ENCODE results near the gene SUGCT.

SUGCT gene

GRCh38 chr7:40881405-40881926, 746.7 kb downstream of the SUGCT start:
- no peaks in the 10 kb centered on the region for H3K4me1 ChIP-seq (ENCODE audit: control insufficient read depth, insufficient read depth, low read length, poor library complexity, severe bottlenecking)
- no peak overlapping the region for H3K27ac ChIP-seq (ENCODE audit: low read depth, low read length, severe bottlenecking)
- H3K4me3 ChIP-seq (ENCODE audit: extremely low read depth, insufficient read depth, low read length, poor library complexity, severe bottlenecking) = no peak overlapping the region
- no peaks in the 10 kb centered on the region for H3K36me3 ChIP-seq (ENCODE audit: control insufficient read depth, insufficient read depth, low read length)
- no peaks in the 10 kb centered on the region for H3K9me3 ChIP-seq (ENCODE audit: control insufficient read depth, low read length)
- 92 to 100% methylated on average over 2 of the region's 2 CpGs for WGBS, 2 experiments (ENCODE audit: insufficient coverage in 2 of 2)

- Histone ChIP-seq H3K4me1 (ENCODE audit: control insufficient read depth, insufficient read depth, low read length, poor library complexity, severe bottlenecking) (no peaks in the 10 kb centered on the region), H3K9me3 (ENCODE audit: control insufficient read depth, low read length) (no peaks in the 10 kb centered on the region), H3K27ac (ENCODE audit: low read depth, low read length, severe bottlenecking) (no peak overlapping the region), H3K4me3 (ENCODE audit: extremely low read depth, insufficient read depth, low read length, poor library complexity, severe bottlenecking) (no peak overlapping the region), H3K36me3 (ENCODE audit: control insufficient read depth, insufficient read depth, low read length) (no peaks in the 10 kb centered on the region)
These were observed 747.4 kb downstream of the SUGCT start for GRCh38 chr7:40882071-40882658.

DNA sequence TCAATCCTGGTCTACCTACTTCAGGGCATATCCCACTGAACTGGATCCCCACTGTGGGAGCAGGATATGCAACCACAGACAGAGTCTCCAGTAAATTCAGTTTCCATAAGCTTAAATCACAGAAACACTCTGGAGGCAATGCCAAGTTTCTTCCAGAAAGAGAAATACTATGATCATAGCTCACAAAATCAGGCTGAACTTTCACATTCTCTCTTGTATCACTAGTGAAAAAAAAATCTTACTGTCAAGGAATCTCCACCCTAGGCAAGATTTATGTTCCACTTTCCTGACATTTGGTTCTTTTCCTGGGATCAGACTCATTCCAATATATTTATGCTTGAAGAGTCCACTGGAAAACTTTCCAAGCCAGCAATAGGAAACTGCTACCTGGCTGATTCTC, 749.0 kb downstream of the SUGCT start:
- Histone ChIP-seq H3K9me3 (ENCODE audit: control insufficient read depth, low read length) (no peaks in the 10 kb centered on the region), H3K4me3 (ENCODE audit: extremely low read depth, insufficient read depth, low read length, poor library complexity, severe bottlenecking) (no peak overlapping the region), H3K27ac (ENCODE audit: low read depth, low read length, severe bottlenecking) (no peak overlapping the region), H3K4me1 (ENCODE audit: control insufficient read depth, insufficient read depth, low read length, poor library complexity, severe bottlenecking) (no peaks in the 10 kb centered on the region), H3K36me3 (ENCODE audit: control insufficient read depth, insufficient read depth, low read length) (no peaks in the 10 kb centered on the region)

DNA sequence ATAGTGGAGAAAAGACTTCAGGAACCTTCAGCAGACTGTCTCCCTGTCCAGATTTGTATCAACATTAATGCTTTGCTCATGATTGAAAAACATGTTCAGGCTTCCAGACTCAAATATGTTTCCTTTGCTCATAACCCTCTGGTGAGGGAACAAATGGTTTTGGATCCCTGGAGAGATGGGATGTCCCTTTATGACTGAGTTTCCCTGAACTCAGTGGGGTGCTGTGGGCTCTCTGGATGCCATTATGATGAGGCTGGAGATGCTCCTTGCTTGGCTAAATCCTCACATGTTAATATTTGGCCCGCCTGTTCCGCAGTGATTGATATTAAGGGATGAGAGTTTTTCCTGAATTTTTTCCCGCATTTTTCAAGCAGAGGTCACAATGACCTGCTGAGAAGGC, 749.4 kb downstream of the SUGCT start:
- Histone ChIP-seq H3K4me1 (ENCODE audit: control insufficient read depth, insufficient read depth, low read length, poor library complexity, severe bottlenecking) (no peaks in the 10 kb centered on the region), H3K36me3 (ENCODE audit: control insufficient read depth, insufficient read depth, low read length) (no peaks in the 10 kb centered on the region), H3K4me3 (ENCODE audit: extremely low read depth, insufficient read depth, low read length, poor library complexity, severe bottlenecking) (no peak overlapping the region), H3K27ac (ENCODE audit: low read depth, low read length, severe bottlenecking) (no peak overlapping the region), H3K9me3 (ENCODE audit: control insufficient read depth, low read length) (no peaks in the 10 kb centered on the region)
- 69 to 100% methylated on average over 1 to 3 of the region's 3 CpGs for WGBS, 2 experiments (ENCODE audit: insufficient coverage in 2 of 2)

DNA sequence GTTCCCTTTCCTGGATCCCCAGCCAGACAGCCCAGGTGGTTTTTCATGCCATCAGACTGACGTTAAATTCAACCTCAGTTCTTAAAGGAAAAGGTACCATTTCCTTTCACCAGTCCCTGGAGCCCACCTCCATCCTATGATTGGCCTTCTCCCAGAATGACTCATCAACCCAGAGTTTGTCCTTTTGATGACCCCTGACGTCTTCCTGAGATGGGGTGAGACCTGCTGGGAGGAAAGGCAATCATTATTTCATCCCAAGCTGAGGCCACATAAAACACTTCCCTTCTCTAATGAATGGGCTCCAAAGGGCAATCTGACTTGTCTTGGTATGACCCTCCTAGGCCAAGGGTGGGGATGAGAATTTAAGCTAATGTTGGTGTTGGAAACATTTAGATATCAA, 750.7 kb downstream of the SUGCT start:
- H3K27ac ChIP-seq (ENCODE audit: low read depth, low read length, severe bottlenecking) = no peak overlapping the region
- H3K4me1 ChIP-seq (ENCODE audit: control insufficient read depth, insufficient read depth, low read length, poor library complexity, severe bottlenecking) = no peaks in the 10 kb centered on the region
- no peaks in the 10 kb centered on the region for H3K36me3 ChIP-seq (ENCODE audit: control insufficient read depth, insufficient read depth, low read length)
- WGBS, 2 experiments (ENCODE audit: insufficient coverage in 2 of 2) = 75 to 100% methylated on average over 1 of the region's 2 CpGs
- peaks cover 2% of the 10 kb centered on the region for H3K9me3 ChIP-seq (ENCODE audit: control insufficient read depth, low read length)
- H3K4me3 ChIP-seq (ENCODE audit: extremely low read depth, insufficient read depth, low read length, poor library complexity, severe bottlenecking) = no peak overlapping the region

DNA sequence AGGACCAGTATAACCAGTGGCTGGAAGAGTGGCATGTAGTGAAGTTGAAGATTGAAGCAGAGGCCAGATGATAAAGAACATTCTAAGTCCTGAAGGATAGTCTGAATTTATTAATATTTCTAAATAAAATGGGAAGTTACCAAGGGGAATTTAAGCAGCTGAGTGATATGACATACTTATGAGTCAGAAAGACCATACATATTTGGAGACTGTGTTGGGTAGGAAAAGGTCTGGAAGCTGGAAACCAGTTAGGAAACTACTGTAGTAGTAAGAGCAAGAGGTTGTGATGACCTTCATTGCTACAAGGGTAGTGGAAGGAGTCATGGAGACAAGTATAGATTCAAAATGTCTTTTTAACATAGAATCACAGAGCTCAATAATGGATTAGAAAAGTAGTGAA, 752.3 kb downstream of the SUGCT start:
- H3K27ac ChIP-seq (ENCODE audit: low read depth, low read length, severe bottlenecking) = no peak overlapping the region
- no peaks in the 10 kb centered on the region for H3K36me3 ChIP-seq (ENCODE audit: control insufficient read depth, insufficient read depth, low read length)
- H3K9me3 ChIP-seq (ENCODE audit: control insufficient read depth, low read length) = peaks cover 11% of the 10 kb centered on the region
- H3K4me1 ChIP-seq (ENCODE audit: control insufficient read depth, insufficient read depth, low read length, poor library complexity, severe bottlenecking) = no peaks in the 10 kb centered on the region
- no peak overlapping the region for H3K4me3 ChIP-seq (ENCODE audit: extremely low read depth, insufficient read depth, low read length, poor library complexity, severe bottlenecking)

DNA sequence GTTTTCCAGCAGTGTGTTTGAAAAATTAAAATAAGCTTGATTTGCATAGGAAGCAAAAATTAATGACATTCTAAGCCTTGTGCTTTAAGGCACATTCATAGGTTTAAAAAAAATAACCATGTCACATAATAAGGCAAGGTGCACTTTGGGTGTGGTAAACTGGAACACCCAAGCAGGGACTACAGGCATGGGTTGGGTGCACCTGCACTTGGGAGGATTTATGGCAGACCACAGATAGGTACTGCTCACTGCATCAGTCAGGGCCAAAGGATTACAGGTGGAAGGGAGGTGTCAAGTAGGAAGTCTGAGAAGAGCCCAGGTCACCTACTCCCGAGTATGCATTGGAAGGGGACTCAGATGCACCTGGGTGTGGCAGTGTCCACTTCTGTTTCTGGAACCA, 753.7 kb downstream of the SUGCT start:
- H3K36me3 ChIP-seq (ENCODE audit: control insufficient read depth, insufficient read depth, low read length) = no peaks in the 10 kb centered on the region
- 67% methylated on average over 1 of the region's 1 CpG for WGBS, 2 experiments (ENCODE audit: insufficient coverage in 2 of 2)
- H3K4me3 ChIP-seq (ENCODE audit: extremely low read depth, insufficient read depth, low read length, poor library complexity, severe bottlenecking) = no peak overlapping the region
- no peak overlapping the region for H3K27ac ChIP-seq (ENCODE audit: low read depth, low read length, severe bottlenecking)
- no peaks in the 10 kb centered on the region for H3K4me1 ChIP-seq (ENCODE audit: control insufficient read depth, insufficient read depth, low read length, poor library complexity, severe bottlenecking)
- H3K9me3 ChIP-seq (ENCODE audit: control insufficient read depth, low read length) = peaks cover 11% of the 10 kb centered on the region

GRCh38 chr7:40889099-40889498, 754.3 kb downstream of the SUGCT start:
- H3K4me3 ChIP-seq (ENCODE audit: extremely low read depth, insufficient read depth, low read length, poor library complexity, severe bottlenecking) = no peak overlapping the region
- 81 to 92% methylated on average over 3 to 4 of the region's 4 CpGs for WGBS, 2 experiments (ENCODE audit: insufficient coverage in 2 of 2)
- no peak overlapping the region for H3K27ac ChIP-seq (ENCODE audit: low read depth, low read length, severe bottlenecking)
- H3K36me3 ChIP-seq (ENCODE audit: control insufficient read depth, insufficient read depth, low read length) = no peaks in the 10 kb centered on the region
- H3K9me3 ChIP-seq (ENCODE audit: control insufficient read depth, low read length) = peaks cover 11% of the 10 kb centered on the region
- no peaks in the 10 kb centered on the region for H3K4me1 ChIP-seq (ENCODE audit: control insufficient read depth, insufficient read depth, low read length, poor library complexity, severe bottlenecking)

DNA sequence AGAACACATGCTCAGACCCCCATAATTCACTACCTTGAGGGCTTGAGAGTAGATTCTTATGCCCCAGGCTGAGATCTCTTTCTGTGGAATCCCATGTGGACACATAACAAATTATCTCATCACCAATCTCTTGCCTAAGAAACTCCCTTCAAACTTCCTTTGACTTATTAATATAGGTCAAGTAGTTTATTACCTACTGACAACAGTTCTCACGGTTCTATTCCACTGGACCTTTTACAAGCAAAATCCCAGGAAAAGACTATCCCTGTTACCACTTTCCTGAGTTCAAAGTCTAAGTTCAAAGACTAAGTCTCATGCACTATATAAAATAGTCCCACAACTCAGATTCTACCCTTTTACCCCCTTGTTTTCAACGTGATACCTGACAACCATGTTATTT, 754.7 kb downstream of the SUGCT start:
- no peaks in the 10 kb centered on the region for H3K36me3 ChIP-seq (ENCODE audit: control insufficient read depth, insufficient read depth, low read length)
- no peak overlapping the region for H3K27ac ChIP-seq (ENCODE audit: low read depth, low read length, severe bottlenecking)
- H3K9me3 ChIP-seq (ENCODE audit: control insufficient read depth, low read length) = peaks cover 11% of the 10 kb centered on the region
- H3K4me3 ChIP-seq (ENCODE audit: extremely low read depth, insufficient read depth, low read length, poor library complexity, severe bottlenecking) = no peak overlapping the region
- 79 to 100% methylated on average over 1 of the region's 2 CpGs for WGBS, 2 experiments (ENCODE audit: insufficient coverage in 2 of 2)
- H3K4me1 ChIP-seq (ENCODE audit: control insufficient read depth, insufficient read depth, low read length, poor library complexity, severe bottlenecking) = no peaks in the 10 kb centered on the region

- Histone ChIP-seq H3K4me3 (ENCODE audit: extremely low read depth, insufficient read depth, low read length, poor library complexity, severe bottlenecking) (no peak overlapping the region), H3K9me3 (ENCODE audit: control insufficient read depth, low read length) (peaks cover 11% of the 10 kb centered on the region), H3K27ac (ENCODE audit: low read depth, low read length, severe bottlenecking) (no peak overlapping the region), H3K36me3 (ENCODE audit: control insufficient read depth, insufficient read depth, low read length) (no peaks in the 10 kb centered on the region), H3K4me1 (ENCODE audit: control insufficient read depth, insufficient read depth, low read length, poor library complexity, severe bottlenecking) (no peaks in the 10 kb centered on the region)
- WGBS, 2 experiments (ENCODE audit: insufficient coverage in 2 of 2) = 63 to 88% methylated on average over 1 of the region's 1 CpG
These were observed 755.4 kb downstream of the SUGCT start for GRCh38 chr7:40890088-40890692.

DNA sequence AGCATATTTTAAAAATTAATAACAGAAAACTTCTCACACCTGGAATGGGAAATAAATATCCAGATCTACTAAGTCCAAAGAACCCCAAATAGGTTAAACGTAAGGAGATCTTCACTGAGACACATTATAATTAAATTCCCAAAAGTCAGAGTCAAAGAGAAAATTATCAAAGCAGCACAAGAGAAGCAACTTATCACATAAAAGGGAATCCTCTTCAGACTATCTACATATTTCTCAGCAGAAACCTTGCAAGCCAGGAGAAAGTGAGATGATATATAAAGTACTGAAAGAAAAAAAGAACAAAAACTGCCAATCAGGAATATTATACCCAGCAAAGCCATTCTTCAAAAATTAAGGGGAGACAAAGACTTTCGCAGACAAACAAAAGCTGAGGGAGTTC, 756.4 kb downstream of the SUGCT start:
- Histone ChIP-seq H3K27ac (ENCODE audit: low read depth, low read length, severe bottlenecking) (no peak overlapping the region), H3K9me3 (ENCODE audit: control insufficient read depth, low read length) (peaks cover 11% of the 10 kb centered on the region), H3K36me3 (ENCODE audit: control insufficient read depth, insufficient read depth, low read length) (no peaks in the 10 kb centered on the region), H3K4me3 (ENCODE audit: extremely low read depth, insufficient read depth, low read length, poor library complexity, severe bottlenecking) (no peak overlapping the region), H3K4me1 (ENCODE audit: control insufficient read depth, insufficient read depth, low read length, poor library complexity, severe bottlenecking) (no peaks in the 10 kb centered on the region)
- WGBS, 2 experiments (ENCODE audit: insufficient coverage in 2 of 2) = no CpG with 5 or more reads among the region's 2 CpGs
